Skeletal muscle tissue (tissue), 4 donors: ENCODE data around the gene FLT1. TPM values are rescaled to one million over a fixed set of nuclear protein-coding genes. Genes with fewer than 3 reads are reported as not detected.

Experiments used
- H3K27ac ChIP-seq: one replicate; pipeline ENCODE4 v1.7.0; 2013; ENCODE audit warnings: mild to moderate bottlenecking, low read depth, low read length, inconsistent platforms
- H3K27me3 ChIP-seq, 3 donors: one replicate each; pipeline ENCODE4 v1.7.0; 2013; ENCODE audit warnings: low read length in 3 of 3; ENCODE audit not compliant: control insufficient read depth in 3 of 3, insufficient read depth in 3 of 3
- H3K36me3 ChIP-seq, 3 donors: one replicate each; pipeline ENCODE4 v1.7.0; 2013; ENCODE audit warnings: low read length in 3 of 3; ENCODE audit not compliant: control insufficient read depth in 3 of 3, insufficient read depth in 3 of 3
- H3K4me1 ChIP-seq, 3 donors: one replicate each; pipeline ENCODE4 v1.7.0; 2013; ENCODE audit warnings: low read length in 3 of 3, mild to moderate bottlenecking in 3 of 3; ENCODE audit not compliant: control insufficient read depth in 3 of 3, insufficient read depth in 3 of 3
- H3K4me3 ChIP-seq, 3 donors: one replicate each; pipeline ENCODE4 v1.7.0; 2013; ENCODE audit warnings: low read length in 3 of 3
- H3K9ac ChIP-seq, 3 donors: one replicate each; pipeline ENCODE4 v1.7.0; 2013; ENCODE audit warnings: low read length in 3 of 3, mild to moderate bottlenecking in 3 of 3, moderate library complexity in 2 of 3, low read depth in 1 of 3
- H3K9me3 ChIP-seq, 3 donors: one replicate each; pipeline ENCODE4 v1.7.0; 2013; ENCODE audit warnings: low read length in 3 of 3; ENCODE audit not compliant: control insufficient read depth in 3 of 3
- total RNA-seq: library from RNA; depleted of rRNA; stranded (reverse); fragments of >200 nt; gene quantifications from one replicate; pipeline ENCODE4 v1.2.3, GENCODE V29; 2014
- donor health status: Osteomylitis.

FLT1 gene
- total RNA-seq, 1 donor from 2014 or later, result 13.0 TPM

- no peaks in the 10 kb centered on the region for H3K9me3 ChIP-seq
- H3K27me3 ChIP-seq, result no peaks in the 10 kb centered on the region
- H3K4me1 ChIP-seq, result peaks cover 0 to 3% (median 2%) of the 10 kb centered on the region in 3 donors
- no peak overlapping the region for H3K4me3 ChIP-seq
- peaks cover 0 to 3% (median 0%) of the 10 kb centered on the region in 3 donors for H3K36me3 ChIP-seq
- no peak overlapping the region for H3K9ac ChIP-seq
- peak overlapping the region; percentile 0 for H3K27ac ChIP-seq
These were observed 92.9 kb downstream of the FLT1 start for GRCh38 chr13:28402057-28402381.

DNA sequence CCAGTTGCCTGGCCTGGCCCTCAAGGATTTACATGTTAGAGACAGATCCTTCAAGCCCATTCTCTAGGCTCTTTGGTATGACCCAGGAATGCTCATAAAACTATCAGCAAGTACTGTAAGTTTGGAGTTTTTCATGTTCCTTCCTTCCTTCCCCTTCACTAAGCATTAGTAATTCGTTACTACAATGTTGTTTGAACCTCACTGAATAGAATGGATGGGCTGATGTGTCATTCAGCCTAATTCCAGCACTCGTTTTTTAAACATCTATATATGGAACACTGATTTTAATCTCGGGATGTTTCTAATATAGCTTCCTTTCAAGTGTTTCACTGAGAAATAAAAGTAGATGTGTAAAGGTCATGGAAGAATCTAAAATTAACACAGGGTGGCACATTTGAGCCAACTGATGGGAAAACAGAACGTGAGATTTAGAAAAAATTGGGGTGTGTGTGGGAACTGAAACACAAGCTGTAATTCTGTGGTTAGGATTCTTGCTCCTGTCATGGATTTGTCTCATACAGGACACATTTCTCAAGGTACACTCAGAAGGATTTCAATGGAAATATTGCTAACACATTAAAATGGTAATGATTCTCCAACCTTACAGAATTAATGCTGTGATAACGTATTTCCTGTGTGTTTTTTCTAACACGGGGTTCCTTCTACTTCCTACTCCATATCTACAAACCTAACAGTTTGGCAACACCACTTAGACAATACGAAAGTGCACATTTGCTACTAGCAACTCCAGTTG lies 93.4 kb downstream of the FLT1 start:
- Histone ChIP-seq H3K27me3 (no peaks in the 10 kb centered on the region), H3K9ac (no peak overlapping the region), H3K4me3 (no peak overlapping the region), H3K36me3 (peaks cover 0 to 3% (median 0%) of the 10 kb centered on the region in 3 donors), H3K27ac (peak overlapping the region; percentile 0), H3K9me3 (no peaks in the 10 kb centered on the region), H3K4me1 (peaks cover 0 to 3% (median 0%) of the 10 kb centered on the region in 3 donors)

DNA sequence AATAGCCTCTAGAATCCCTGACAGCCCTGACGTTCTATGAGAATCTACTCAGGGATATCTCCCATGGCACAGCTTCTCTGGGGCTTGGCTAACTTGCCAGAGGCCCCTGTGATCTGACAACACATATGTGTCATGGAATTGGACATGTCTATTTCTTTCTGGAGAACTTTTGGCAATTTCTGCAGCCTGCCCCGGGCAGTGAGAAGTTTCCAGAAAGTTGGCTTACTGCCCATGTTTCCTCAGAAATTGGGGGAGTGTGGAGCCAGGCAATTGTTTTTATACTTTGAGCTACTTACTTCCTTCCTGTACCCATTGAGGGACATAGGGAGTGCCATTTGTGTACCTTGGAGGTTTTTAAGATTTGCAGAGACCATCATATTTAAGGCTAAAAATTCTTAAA lies 98.9 kb downstream of the FLT1 start:
- no peak overlapping the region for H3K27ac ChIP-seq
- no peaks in the 10 kb centered on the region for H3K27me3 ChIP-seq
- H3K4me3 ChIP-seq, result no peak overlapping the region
- peaks cover 3 to 8% (median 3%) of the 10 kb centered on the region in 3 donors for H3K4me1 ChIP-seq
- H3K36me3 ChIP-seq, result no peaks in the 10 kb centered on the region
- H3K9ac ChIP-seq, result no peak overlapping the region
- no peaks in the 10 kb centered on the region for H3K9me3 ChIP-seq

GRCh38 chr13:28394422-28394821 lies 100.5 kb downstream of the FLT1 start:
- no peaks in the 10 kb centered on the region for H3K27me3 ChIP-seq
- H3K4me1 ChIP-seq, result peaks cover 3 to 8% (median 3%) of the 10 kb centered on the region in 3 donors
- no peak overlapping the region for H3K4me3 ChIP-seq
- H3K9me3 ChIP-seq, result no peaks in the 10 kb centered on the region
- H3K27ac ChIP-seq, result peak overlapping the region; percentile 25
- H3K9ac ChIP-seq, result no peak overlapping the region
- no peaks in the 10 kb centered on the region for H3K36me3 ChIP-seq

DNA sequence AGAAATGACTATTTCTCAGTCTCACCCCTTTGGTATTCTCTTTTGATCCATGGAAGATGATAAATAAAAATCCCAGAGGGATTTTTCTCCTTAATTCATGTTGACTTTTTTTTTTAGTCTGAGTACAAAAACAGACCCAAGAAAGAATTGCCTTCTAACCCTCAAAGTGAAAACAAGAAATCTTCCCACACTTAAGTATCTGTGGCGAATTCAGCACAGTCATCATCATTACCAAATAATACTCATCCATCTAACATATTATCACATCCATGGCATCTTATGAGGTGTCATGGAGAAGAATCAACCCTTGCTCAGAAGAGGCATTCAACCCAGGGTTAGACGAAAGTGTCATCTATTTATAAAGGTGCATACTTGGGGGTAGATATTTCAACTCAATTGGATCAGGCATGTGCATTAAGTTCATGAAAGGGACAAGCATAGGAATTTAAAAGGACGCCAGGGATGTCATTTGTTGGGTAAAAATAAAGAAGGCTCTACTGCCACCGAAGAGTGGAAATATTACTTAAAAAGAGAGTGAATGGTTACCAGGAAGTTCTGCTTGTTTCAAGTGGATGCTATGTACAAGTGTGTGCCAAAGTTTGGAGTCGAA lies 101.9 kb downstream of the FLT1 start:
- Histone ChIP-seq H3K27ac (peak overlapping the region; percentile 36), H3K9ac (no peak overlapping the region), H3K9me3 (no peaks in the 10 kb centered on the region), H3K4me1 (peaks cover 3 to 8% (median 3%) of the 10 kb centered on the region in 3 donors), H3K4me3 (no peak overlapping the region), H3K36me3 (no peaks in the 10 kb centered on the region), H3K27me3 (peaks cover 0 to 3% (median 0%) of the 10 kb centered on the region in 3 donors)

GRCh38 chr13:28392428-28392827 lies 102.5 kb downstream of the FLT1 start:
- H3K36me3 ChIP-seq, result no peaks in the 10 kb centered on the region
- no peak overlapping the region for H3K4me3 ChIP-seq
- no peaks in the 10 kb centered on the region for H3K9me3 ChIP-seq
- H3K27me3 ChIP-seq, result peaks cover 0 to 3% (median 0%) of the 10 kb centered on the region in 3 donors
- no peak overlapping the region for H3K9ac ChIP-seq
- peaks cover 3 to 8% (median 3%) of the 10 kb centered on the region in 3 donors for H3K4me1 ChIP-seq
- peak overlapping the region; percentile 36 for H3K27ac ChIP-seq

DNA sequence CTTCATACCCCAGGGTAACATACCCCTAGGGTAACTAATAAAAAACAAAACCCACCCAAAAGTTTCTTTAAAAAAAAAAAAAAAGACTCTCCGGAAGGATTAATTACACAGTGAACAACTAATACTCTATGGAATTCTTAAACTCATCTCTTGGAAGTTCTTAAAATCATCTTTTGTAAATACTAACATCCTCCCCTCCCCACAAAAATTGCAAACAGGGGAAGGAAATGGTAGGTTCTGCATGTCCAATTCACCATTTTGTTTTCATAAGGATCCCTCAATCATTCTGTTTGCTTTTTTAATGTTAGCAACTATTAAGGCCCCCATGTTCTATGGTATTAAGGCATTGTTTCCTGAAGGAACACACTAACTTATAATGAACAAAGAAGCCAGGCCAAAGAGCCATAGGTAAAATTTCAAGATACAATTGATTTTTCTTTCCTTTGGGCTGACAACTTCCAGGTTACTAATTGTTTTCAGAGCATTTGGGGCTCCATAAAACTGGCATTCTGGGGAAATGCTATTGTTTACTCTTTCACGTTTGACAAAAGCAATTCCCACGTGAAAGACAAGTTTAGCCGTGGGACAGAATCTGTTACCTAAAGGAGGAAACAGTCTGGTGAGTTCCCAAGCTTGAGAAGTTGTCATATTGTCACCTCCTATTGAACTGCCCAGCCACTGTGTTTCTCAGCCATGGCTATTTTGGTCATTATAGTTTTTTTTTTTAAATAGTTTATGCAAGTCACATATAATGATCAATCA lies 107.0 kb downstream of the FLT1 start:
- peaks cover 0 to 3% (median 3%) of the 10 kb centered on the region in 3 donors for H3K4me1 ChIP-seq

DNA sequence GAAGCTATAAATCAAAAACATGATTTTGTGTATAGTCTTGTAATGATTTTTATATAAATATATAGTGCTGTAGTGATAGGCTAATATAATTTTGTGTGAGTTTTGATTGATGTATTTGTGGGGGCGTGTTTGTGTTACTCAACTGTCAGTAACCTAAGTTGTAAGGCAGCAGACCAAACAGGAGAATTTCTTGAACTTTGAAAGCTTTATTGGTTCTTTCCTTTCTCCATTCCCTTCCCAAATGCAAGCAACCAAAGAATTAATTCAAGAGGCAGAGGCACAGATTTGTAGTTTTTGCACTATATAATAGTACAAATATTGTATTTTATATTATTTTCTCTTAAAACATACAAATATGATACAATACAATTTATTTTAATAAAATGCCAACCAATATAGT lies 109.6 kb downstream of the FLT1 start:
- H3K9me3 ChIP-seq, result no peaks in the 10 kb centered on the region
- H3K4me3 ChIP-seq, result no peak overlapping the region
- H3K27me3 ChIP-seq, result peaks cover 0 to 3% (median 0%) of the 10 kb centered on the region in 3 donors
- H3K27ac ChIP-seq, result no peak overlapping the region
- H3K9ac ChIP-seq, result no peak overlapping the region
- H3K36me3 ChIP-seq, result no peaks in the 10 kb centered on the region
- H3K4me1 ChIP-seq, result no peaks in the 10 kb centered on the region

More for the DNA sequence above, 107.0 kb downstream of the FLT1 start:
- Histone ChIP-seq H3K36me3 (no peaks in the 10 kb centered on the region), H3K27ac (no peak overlapping the region), H3K9ac (no peak overlapping the region), H3K4me3 (no peak overlapping the region), H3K27me3 (peaks cover 0 to 3% (median 0%) of the 10 kb centered on the region in 3 donors), H3K9me3 (no peaks in the 10 kb centered on the region)

GRCh38 chr13:28384789-28385188 lies 110.1 kb downstream of the FLT1 start:
- H3K27me3 ChIP-seq, result peaks cover 0 to 3% (median 0%) of the 10 kb centered on the region in 3 donors
- no peaks in the 10 kb centered on the region for H3K36me3 ChIP-seq
- no peak overlapping the region for H3K4me3 ChIP-seq
- no peaks in the 10 kb centered on the region for H3K4me1 ChIP-seq
- H3K27ac ChIP-seq, result no peak overlapping the region
- no peak overlapping the region for H3K9ac ChIP-seq
- no peaks in the 10 kb centered on the region for H3K9me3 ChIP-seq

DNA sequence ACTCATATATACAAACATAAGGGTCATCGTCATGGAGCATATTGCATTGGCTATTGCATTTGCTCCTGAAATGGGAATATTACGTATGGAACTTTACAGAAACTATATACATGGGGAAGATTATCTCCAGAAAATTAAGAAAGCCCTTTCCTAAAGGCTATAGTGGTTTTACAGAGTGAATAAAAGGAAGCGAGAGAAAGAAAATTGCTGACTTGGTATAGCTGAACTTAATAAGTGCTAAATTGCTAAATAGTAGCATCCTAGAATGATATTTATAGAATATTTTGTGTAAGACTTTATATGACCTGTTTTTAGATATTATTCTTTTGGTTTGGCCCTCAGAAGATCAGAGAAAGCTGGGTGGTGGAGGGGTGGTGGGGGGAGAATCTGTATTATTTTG lies 114.6 kb downstream of the FLT1 start:
- Histone ChIP-seq H3K27me3 (no peaks in the 10 kb centered on the region), H3K9me3 (no peaks in the 10 kb centered on the region), H3K9ac (no peak overlapping the region), H3K27ac (no peak overlapping the region), H3K4me1 (no peaks in the 10 kb centered on the region), H3K4me3 (no peak overlapping the region), H3K36me3 (no peaks in the 10 kb centered on the region)
